HG03139 (cell line): ENCODE measurements around the gene NHSL1.
A peak's percentile ranks its signal among the peaks of the same experiment; 100 is the strongest.

Source experiments
- ATAC-seq: cut with Tn5 transposase; IDR thresholded peaks from one replicate; pipeline ENCODE4 v1.9.1; 2021; ENCODE audit not compliant: unreplicated experiment

The NHSL1 gene

DNA sequence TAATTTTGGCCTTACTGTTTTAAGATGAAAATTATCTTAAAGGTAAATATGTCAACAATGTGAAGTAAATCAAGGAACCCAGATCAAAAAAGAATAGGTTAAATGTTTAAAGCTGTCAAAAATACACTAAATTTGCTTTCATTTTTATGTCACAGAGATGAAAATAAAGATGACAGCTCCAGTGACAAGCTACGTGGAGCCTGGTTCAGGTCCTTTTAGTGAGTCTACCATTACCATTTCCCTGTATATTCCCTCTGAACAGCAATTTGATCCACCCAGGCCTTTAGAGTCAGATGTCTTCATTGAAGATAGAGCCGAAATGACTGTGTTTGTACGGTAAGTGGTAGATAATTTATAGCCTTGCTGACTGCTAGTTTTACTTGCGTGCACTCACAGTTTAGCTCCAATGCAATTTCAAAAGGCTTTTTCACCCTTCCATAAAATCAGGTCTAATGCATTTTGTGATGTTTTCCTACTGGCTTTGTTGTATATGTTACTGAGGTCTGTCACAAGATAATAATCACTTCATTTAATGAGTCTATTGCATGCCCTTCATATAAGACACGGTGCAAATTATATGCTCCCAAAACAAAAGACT is 93.4 kb downstream of the NHSL1 start:
- no peak for ATAC-seq

DNA sequence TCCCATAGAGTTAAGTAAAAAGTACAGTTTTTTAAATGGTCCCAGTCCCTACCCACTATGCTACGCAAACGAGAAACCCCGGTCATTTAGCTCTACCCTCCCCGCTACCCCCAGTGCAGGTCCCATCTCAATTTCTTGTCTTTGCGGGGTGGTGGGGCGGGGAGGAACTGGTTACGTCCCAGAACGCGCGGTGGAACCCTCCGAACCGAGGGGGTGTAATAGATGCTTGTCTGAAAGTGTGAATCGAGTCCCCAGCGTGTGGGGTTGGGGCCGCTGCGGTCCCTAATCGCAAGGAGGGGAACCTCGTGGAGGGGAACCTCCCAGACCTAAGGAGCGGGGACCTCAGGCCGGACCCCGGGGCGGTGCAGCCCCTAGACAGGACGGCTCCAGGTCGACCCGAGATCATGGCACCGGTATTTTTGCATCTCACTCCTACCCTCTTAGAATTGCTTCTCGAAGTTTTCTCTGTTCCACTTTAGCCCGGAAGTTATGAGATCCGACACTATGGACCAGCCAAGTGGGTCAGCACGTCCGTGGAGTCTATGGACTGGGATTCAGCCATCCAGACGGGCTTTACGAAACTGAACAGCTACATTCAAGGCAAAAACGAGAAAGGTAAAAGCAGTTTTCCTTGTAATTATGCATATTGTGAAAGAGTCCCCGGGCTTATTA is 94.5 kb downstream of the NHSL1 start:
- ATAC-seq = no peak

- ATAC-seq = peak; percentile 68
Observed at GRCh38 chr6:138403801-138404665, 95.3 kb downstream of the NHSL1 start, which contains the start of gene HEBP2. TSS of gene HEBP2 (plus strand) at chr6:138404223. CDS start at chr6:138404496, 273 bp downstream.

DNA sequence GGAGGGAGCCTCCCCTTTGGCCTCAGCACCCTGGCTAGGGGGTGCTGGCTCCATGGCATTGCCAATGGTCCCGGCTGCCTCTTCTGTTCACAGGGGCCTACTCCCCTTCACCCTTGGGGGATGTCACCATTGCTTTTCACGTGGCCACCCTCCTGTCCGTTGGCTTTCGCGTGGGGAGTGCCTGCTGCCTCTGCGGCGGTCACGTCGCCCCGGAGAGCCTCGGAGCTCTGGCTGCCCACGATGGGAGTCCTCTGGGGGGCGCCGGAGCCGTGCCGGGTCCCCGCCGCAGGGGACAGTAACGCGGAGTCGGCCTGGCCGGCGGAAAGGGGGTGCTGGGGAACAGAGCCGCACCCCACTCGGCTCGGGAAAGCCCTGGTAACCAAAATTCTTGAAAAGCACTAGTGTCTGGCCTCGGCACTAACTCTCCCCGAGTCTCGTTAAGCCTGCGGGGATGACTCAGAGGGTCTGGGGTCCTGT is 95.9 kb downstream of the NHSL1 start:
- peak; percentile 9 for ATAC-seq

DNA sequence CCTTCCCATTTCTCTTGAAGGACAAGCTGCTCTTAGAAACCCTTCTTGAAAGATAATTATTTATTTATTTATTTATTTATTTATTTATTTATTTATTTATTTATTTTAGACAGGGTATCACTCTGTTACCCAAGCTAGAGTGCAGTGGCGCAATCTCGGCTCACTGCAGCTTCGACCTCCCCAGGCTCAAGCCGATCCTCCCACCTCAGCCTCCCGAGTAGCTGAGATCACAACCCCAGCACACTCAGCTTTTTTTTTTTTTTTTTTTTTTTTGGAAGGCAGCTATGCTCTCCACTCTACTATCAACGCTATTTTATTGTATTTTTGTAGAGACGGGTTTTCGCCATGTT is 96.5 kb downstream of the NHSL1 start:
- no peak for ATAC-seq

GRCh38 chr6:138401960-138402837 is 97.1 kb downstream of the NHSL1 start:
- ATAC-seq = no peak

DNA sequence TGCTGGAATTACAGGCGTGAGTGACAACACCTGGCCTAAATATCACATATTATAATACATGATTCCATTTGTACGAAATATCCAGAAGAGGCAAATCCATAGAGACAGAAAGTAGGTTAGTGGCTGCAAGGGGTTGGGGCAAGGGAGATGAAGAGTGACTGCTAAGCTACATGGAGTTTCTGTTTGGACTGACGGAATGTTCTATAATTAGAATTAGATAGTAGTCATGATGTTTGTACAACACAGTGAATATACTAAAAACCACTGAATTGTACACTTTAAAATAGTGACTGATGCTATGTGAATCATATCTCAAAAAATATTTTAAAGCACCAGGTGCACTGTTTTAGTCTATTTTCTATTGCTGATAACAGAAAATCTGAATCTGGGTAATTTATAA is 99.0 kb downstream of the NHSL1 start:
- no peak for ATAC-seq

GRCh38 chr6:138397128-138398122 is 101.9 kb downstream of the NHSL1 start:
- no peak for ATAC-seq

DNA sequence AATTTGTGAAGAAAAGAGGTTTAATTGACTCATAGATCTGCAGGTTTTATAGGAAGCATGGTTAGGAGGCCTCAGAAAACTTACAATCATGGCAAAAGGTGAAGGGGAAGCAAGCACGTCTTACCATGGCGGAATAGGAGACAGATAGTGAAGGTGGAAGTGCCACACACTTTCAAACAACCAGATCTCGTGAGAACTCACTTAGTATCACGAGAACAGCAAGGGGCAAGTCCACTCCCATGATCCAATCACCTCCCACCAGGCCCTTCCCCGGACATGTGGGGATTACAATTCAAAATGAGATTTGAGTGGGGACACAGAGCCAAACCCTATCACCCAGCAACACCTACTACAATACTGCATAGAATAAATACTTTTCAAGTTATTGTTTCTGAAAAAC is 102.6 kb downstream of the NHSL1 start:
- ATAC-seq = no peak

GRCh38 chr6:138393871-138394783 is 105.2 kb downstream of the NHSL1 start:
- ATAC-seq = no peak

DNA sequence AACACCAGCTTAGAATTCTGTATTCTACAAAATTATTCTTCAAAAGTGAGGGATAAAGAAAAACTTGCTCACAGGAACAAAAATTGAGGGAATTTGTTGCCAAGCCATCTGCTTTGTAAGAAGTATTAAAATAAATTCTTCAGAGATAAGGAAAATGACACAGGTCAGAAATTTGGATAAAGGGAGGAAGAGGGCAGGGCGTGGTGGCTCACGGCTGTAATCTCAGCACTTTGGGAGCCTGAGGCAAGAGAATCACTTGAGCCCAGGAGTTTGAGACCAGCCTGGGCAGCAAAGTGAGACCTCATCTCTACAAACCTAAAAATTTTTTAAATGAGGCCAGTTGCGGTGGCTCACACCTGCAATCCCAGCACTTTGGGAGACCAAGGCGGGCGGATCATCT is 109.7 kb downstream of the NHSL1 start:
- ATAC-seq = no peak

DNA sequence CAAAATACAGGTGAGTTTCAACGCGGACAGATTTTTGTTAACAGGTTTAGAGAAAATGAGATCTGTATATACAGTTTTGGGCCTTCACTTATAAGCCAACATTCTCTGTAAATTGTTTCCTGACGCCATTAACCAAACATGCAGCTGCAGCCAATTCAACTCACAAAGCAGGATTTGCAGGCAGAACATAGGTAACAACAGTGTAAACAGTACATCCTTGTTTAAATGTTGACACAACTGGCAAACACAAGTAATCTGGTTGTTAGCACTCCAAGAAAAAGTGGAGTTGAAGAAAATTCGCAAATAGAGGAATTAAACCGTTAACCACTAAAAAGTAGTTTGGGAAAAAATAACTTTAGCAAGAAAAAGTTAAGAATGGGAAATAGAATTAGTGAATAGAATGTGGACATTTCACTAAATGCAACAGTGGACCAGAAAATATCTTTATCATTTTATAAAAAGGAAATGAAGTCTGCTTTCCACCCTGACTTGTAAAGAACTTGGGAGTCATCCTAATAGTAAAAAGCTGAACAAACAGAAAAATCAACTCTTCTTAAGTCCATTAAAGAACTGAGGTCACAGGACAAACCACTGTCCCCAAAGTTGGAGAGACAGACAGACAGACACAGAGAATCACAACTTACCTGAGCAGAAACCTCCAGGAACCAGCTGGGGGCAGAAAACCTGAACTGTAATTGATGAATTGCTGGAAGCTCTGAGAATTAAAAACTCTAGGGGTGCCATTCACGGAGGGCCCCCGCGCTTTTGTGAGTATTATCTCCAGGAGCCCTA is 111.5 kb downstream of the NHSL1 start:
- no peak for ATAC-seq

GRCh38 chr6:138386897-138387296 is 112.4 kb downstream of the NHSL1 start:
- no peak for ATAC-seq

GRCh38 chr6:138383776-138384175 is 115.5 kb downstream of the NHSL1 start:
- ATAC-seq = no peak

DNA sequence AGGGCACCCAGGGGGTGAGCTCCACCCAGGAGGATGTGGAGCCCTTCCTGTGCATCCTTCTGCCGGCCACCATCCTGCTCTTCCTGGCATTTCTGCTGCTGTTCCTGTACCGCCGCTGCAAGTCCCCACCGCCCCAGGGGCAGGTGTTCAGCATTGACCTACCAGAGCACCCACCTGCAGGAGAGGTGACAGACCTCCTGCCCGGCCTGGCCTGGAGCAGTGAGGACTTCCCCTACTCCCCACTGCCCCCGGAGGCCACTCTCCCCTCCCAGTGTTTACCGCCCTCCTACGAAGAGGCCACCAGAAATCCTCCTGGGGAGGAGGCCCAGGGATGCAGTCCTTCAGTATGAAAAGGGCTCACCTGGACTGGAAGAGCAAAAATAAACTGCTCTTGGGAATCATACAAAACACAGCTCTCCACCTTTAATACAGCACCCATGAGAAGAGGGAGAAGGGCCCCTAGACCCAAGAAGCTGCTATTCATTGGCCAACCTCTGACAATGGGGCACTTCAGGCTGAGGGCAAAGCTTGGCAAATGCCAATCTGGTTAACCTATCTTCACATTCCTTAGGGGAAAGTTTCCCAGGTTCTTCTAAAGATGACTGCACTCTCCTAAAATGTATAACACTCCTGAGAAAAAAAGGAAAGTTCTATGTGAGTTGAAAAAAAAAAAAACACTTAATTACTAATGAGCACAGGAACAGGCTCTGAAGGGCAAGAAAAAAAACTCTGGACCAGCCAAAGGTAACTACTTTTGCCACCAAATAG is 116.6 kb downstream of the NHSL1 start:
- ATAC-seq = no peak

DNA sequence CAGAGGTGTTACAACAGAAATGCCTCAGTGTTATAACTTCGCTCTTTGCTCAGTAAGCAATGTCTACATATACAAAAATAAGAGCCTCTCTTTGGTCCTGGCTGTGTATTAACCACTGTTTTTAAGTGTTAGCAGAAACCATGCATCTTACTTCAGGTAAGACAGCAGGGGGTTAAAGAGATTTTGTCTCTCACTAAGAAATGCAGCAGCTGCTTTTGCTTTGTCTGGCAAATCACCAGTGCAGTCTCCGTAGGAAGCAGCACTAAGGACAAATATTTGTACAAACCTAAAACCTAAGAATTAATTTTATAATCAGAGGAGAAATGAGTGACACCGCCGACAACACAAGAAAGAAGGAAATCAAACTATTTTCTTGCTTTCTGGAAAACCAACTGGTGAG is 120.8 kb downstream of the NHSL1 start:
- no peak for ATAC-seq

- no peak for ATAC-seq
Observed at GRCh38 chr6:138377844-138378243, 121.5 kb downstream of the NHSL1 start, which contains the start of gene SMIM28. TSS of gene SMIM28 (plus strand) at chr6:138377905. CDS start at chr6:138378073, 168 bp downstream.
